OCI-M1 (cell line): ENCODE data around the gene RAB31.
A peak's percentile ranks its signal among the peaks of the same experiment; 100 is the strongest.

ENCODE experiments used
- DNase-seq: peaks from one replicate; lab custom pipeline; 2025; lab: John Stamatoyannopoulos, UW

Gene RAB31

GRCh38 chr18:9820719-9821118, 112.6 kb downstream of the RAB31 start:
- DNase-seq = no peak

GRCh38 chr18:9822587-9823185, 114.6 kb downstream of the RAB31 start:
- no peak for DNase-seq

- peak; percentile 80 for DNase-seq
These were observed 115.8 kb downstream of the RAB31 start for GRCh38 chr18:9823805-9824473.

GRCh38 chr18:9824474-9824832, 116.4 kb downstream of the RAB31 start:
- no peak for DNase-seq

- no peak for DNase-seq
These were observed 116.9 kb downstream of the RAB31 start for GRCh38 chr18:9824952-9825371.

GRCh38 chr18:9825571-9826073, 117.5 kb downstream of the RAB31 start:
- peak; percentile 98 for DNase-seq

- DNase-seq = no peak
These were observed 118.6 kb downstream of the RAB31 start for GRCh38 chr18:9826685-9827084.

- no peak for DNase-seq
These were observed 119.2 kb downstream of the RAB31 start for GRCh38 chr18:9827211-9827792.

GRCh38 chr18:9827793-9828505, 119.8 kb downstream of the RAB31 start:
- DNase-seq = peak; percentile 95

- no peak for DNase-seq
These were observed 120.7 kb downstream of the RAB31 start for GRCh38 chr18:9828506-9829396.

- DNase-seq = no peak
These were observed 121.3 kb downstream of the RAB31 start for GRCh38 chr18:9829397-9829712.

- no peak for DNase-seq
These were observed 123.1 kb downstream of the RAB31 start for GRCh38 chr18:9831036-9831722.

- DNase-seq = no peak
These were observed 123.7 kb downstream of the RAB31 start for GRCh38 chr18:9831723-9832199.

- no peak for DNase-seq
These were observed 124.8 kb downstream of the RAB31 start for GRCh38 chr18:9832871-9833270.

GRCh38 chr18:9834551-9834950, 126.5 kb downstream of the RAB31 start:
- no peak for DNase-seq

GRCh38 chr18:9835113-9835755, 127.1 kb downstream of the RAB31 start:
- DNase-seq = no peak

GRCh38 chr18:9835825-9836224, 127.7 kb downstream of the RAB31 start:
- no peak for DNase-seq

- DNase-seq = no peak
These were observed 130.2 kb downstream of the RAB31 start for GRCh38 chr18:9838144-9838877.

- no peak for DNase-seq
These were observed 131.1 kb downstream of the RAB31 start for GRCh38 chr18:9839211-9839610.

- no peak for DNase-seq
These were observed 131.8 kb downstream of the RAB31 start for GRCh38 chr18:9839853-9840252.
